ENCODE data around the gene CARD19.

DNA sequence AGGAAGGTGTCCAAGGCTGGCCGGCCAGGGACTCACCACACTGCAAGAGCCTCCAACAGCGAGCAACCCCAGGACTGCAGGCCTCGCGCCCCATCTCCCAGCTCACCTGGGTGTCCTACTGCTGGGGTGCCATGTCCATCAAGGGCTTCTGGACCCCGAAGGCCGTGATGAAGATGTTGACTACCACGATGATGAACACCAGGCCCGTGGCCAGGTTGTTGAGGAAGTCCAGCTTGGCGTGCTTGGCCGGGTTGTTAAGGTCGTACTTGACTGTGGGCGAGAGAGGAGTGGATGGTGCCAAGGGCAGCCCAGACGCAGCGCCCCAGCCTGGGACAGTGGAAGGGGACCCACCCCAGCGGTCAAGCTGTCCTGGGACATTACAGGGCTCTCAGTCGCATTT lies 28.8 kb downstream of the CARD19 start:
- TF ChIP-seq EP300 (IDR thresholded peaks at IDR 0.05), result no peak
- TF ChIP-seq, protein P1, sequence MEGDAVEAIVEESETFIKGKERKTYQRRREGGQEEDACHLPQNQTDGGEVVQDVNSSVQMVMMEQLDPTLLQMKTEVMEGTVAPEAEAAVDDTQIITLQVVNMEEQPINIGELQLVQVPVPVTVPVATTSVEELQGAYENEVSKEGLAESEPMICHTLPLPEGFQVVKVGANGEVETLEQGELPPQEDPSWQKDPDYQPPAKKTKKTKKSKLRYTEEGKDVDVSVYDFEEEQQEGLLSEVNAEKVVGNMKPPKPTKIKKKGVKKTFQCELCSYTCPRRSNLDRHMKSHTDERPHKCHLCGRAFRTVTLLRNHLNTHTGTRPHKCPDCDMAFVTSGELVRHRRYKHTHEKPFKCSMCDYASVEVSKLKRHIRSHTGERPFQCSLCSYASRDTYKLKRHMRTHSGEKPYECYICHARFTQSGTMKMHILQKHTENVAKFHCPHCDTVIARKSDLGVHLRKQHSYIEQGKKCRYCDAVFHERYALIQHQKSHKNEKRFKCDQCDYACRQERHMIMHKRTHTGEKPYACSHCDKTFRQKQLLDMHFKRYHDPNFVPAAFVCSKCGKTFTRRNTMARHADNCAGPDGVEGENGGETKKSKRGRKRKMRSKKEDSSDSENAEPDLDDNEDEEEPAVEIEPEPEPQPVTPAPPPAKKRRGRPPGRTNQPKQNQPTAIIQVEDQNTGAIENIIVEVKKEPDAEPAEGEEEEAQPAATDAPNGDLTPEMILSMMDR (IDR thresholded peaks at IDR 0.05), result no peak
